NCI-H2107 treated with DMSO at 0.1 percent for 48 hours (cell line): ENCODE measurements around the gene THBS3.
A peak's percentile ranks its signal among the peaks of the same experiment; 100 is the strongest.
"Not testable (repeated sequence)": the region's sequence is repeated elsewhere in the genome, so short reads cannot be mapped to it uniquely, and the experiment has no call there.

Experiments
- DNase-seq: peaks from one replicate; lab custom pipeline; 2025; ENCODE audit not compliant: unreplicated experiment; lab: John Stamatoyannopoulos, UW

THBS3 gene

GRCh38 chr1:155189926-155190325 lies 17.8 kb downstream of the THBS3 start:
- DNase-seq = not testable (repeated sequence)

- DNase-seq = no peak
These were observed 19.4 kb downstream of the THBS3 start for GRCh38 chr1:155188268-155188667.

DNA sequence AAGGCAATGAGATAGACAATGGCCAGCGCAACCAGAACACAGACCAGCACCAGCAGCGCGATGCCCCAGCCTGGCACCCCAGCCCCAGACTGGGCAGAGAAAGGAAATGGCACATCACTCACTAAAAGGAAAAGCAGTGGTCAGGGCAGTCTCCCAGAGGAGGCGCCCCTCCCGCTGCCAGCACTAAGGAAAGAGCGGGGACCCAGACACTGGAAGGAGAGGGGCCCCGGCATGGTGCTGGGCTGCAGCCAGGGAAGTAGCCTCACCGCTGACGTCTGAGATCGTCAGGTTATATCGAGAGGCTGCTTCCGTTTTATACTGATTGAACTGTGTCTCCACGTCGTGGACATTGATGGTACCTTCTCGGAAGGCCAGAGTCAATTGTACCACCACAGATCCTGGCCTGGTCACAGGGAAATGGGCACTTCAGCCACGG lies 20.2 kb downstream of the THBS3 start:
- DNase-seq = no peak

GRCh38 chr1:155186794-155187455 lies 20.8 kb downstream of the THBS3 start:
- no peak for DNase-seq

DNA sequence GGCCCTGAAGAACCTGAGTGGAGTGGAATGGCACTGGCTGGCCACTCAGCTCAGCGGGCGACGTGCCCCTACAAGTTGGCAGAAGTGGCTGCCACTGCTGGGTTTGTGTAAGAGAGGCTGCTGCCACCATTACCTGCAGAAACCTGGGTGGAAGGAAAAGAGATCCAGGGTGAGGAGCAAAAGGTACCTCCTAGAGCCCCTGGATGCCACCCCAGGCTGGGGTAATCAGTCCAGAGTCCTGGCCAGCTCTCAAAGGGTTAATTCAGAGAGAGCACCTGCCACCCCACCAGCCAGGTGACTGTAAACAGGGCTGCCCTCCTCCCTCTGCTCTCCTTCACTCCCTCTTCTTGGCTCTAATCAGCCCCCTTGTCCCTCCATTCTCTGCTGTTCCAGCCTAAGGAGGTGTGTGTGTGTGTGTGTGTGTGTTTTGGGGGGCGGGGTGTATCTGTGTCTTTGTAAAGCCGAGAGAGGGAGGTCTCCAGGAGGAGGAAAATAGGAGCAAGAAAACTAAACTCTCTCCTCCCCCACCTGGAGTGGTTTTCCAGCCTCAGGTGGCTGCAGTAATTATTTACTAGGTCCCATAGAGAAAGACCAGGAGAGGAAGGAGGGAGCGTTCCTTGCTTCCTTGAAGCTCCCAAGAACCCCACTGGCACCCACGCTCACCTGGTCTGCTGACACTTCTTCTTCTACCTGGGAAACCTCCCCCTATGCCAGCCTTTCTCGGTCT lies 21.5 kb downstream of the THBS3 start:
- peak; percentile 69 for DNase-seq

GRCh38 chr1:155185783-155186066 lies 22.0 kb downstream of the THBS3 start:
- no peak for DNase-seq

GRCh38 chr1:155184835-155185782 lies 22.6 kb downstream of the THBS3 start:
- DNase-seq = no peak

DNA sequence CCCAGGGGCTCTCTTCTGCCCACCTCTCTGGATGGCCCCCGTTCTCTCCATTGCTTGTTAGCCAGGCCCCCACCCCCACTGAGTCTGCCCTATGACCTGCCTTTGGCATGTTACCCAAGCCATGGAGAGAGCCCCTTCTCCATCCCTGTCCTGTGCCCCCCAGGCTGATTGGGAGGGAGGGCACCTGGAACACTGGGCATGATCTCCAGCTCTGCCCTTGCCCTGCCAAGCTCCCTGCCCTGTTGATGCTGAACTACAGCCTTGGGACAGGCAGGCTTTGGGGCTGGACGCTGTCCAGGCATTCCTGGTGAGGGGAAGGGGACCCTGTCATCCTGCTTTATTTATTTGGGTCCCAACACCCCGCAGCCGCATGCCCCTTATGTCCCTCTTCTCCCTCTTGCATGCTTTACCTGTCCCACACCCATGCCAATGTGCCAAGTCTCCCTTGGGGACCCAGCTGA lies 23.3 kb downstream of the THBS3 start:
- DNase-seq = no peak

GRCh38 chr1:155183775-155184221 lies 23.9 kb downstream of the THBS3 start:
- no peak for DNase-seq

GRCh38 chr1:155182052-155182550 lies 25.6 kb downstream of the THBS3 start:
- DNase-seq = no peak

- DNase-seq = no peak
These were observed 26.2 kb downstream of the THBS3 start for GRCh38 chr1:155181371-155182051.

DNA sequence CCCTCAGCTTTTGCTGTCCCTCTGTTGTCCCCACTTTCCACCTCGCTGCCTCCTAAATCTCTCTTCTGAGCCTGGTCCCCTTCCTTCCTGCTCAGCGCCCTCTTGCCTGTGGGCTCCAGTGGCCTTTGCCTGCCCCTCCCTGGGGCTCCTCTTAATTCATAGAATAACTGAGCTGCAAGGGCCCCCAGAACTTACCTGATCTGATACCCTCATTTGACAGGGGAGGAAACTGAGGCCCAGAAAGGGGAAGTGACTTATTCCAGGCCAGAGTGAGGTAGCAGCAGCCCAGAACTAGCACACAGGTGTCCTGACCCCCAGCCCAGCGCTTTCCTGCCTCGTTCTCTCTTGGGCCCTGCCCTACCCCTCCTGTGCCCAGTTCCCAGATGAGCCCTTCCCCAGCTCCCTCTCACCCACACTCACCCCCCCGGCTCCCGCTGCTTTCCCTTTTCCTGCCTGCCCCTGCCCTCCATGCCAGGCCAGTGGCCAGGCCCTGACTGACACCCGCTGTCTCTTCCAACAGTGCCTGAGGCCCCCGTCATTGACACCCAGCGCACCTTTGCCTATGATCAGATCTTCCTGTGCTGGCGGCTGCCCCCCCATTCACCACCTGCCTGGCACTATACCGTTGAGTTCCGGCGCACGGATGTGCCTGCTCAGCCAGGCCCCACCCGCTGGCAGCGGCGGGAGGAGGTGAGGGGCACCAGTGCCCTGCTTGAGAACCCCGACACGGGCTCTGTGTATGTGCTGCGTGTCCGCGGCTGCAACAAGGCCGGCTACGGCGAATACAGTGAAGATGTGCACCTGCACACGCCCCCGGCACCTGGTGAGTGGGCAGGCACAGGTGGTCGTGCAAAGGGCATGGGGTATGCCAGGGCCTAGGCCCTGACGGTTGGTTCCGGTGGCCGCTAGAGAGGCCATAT lies 28.3 kb downstream of the THBS3 start:
- DNase-seq = no peak

DNA sequence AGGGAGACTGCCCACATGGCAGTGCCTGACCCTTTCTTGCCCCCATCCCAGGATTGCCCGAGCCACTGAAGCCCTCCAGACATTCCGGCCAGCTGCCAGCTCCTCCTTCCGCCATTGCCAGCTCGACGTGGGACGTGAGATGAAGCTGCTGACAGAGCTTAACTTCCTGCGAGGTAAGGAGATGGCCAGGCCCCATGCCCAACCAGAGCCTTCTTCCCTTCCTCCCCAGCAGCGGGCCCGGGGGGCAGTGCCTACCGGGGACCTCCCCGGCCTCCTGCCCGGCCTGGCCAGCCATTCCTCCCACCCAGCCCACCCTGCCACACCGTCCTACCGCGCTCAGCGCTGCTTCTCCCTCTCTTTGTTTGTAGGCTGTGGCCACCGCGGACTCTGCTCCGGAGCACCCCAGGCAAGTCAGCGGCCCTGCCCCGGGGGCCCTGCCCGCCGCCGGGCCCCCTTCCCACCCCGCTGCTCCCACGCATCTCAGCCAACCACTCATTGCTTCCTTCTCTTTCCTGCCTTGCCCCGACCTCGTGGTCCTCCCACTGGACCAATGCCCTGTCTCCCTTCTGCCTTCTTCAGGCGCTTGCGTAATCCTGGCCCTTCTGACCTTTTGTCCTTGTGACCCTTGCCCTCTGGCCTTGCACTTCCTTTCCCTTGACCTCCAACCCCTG lies 29.1 kb downstream of the THBS3 start:
- DNase-seq = no peak

DNA sequence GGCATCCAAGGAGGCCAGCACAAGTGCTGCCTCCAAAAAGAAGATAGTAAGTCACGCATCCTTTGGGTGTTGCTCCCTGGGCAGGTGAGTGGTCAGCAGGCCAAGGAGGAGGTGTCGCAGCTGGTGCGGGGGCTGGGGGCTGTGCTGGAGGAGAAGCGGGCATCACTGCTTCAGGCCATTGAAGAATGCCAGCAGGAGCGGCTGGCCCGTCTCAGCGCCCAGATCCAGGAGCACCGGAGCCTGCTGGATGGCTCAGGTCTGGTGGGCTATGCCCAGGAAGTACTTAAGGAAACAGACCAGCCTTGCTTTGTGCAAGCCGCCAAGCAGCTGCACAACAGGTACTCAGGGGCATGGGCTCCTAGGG lies 29.8 kb downstream of the THBS3 start:
- no peak for DNase-seq

DNA sequence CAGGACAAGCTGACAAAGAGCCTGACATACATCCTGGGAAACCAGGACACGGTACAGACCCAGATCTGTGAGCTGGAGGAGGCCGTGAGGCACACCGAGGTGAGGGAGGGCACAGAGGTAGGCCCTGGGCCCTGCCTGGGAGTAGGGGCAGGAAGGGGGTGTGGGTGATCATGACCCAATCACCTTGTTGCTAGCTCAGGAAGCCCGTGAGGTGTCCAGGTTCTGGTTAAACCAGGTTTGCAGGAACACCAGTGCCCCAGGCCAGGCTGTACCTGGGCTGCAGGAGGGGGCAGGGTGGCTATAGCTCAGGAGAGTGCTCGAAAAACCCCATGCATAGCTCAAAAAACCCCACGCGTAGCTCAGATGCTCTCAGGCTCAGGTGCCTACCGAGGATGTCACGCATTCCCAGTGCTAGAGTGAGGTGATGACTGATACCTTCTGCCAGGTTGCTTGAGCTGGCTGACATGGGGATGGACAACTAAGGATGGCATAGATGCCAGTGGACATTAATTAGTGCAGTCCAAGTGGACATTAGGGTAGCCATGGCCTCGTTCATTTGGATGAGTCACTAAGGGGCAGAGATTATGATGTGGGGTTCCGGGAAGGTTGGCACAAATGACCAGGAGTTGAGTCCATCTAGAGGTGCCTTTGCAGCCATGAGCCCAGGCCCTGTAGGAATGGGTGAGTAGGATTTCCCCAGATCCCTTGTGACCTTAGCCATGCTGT lies 30.3 kb downstream of the THBS3 start:
- DNase-seq = no peak

- DNase-seq = peak; percentile 67
These were observed 31.1 kb downstream of the THBS3 start for GRCh38 chr1:155176544-155177071.

- DNase-seq = peak; percentile 45
These were observed 31.7 kb downstream of the THBS3 start for GRCh38 chr1:155175927-155176371.

GRCh38 chr1:155175281-155175926 lies 32.3 kb downstream of the THBS3 start:
- no peak for DNase-seq
